Keratinocyte (primary cell): ENCODE measurements around the gene ITPKB.

Source experiments
- CTCF ChIP-seq, 3 experiments: IDR thresholded peaks in 1 of 3; conservative IDR thresholded peaks in 1 of 3; optimal IDR thresholded peaks in 1 of 3; 2 replicates in 2 of 3; 3 replicates in 1 of 3; pipeline versions ENCODE3 to v1.5.1; 2011; ENCODE audit warnings: low read length in 3 of 3, mild to moderate bottlenecking in 3 of 3, moderate library complexity in 2 of 3, control low read depth in 1 of 3, inconsistent platforms in 1 of 3; ENCODE audit not compliant: insufficient read depth in 2 of 3; ENCODE audit errors: extremely low read depth in 1 of 3
- EZH2 ChIP-seq: IDR thresholded peaks from one replicate; pipeline ENCODE4 v1.6.1; 2012; ENCODE audit warnings: inconsistent platforms, mild to moderate bottlenecking, low read length, moderate library complexity

DNA sequence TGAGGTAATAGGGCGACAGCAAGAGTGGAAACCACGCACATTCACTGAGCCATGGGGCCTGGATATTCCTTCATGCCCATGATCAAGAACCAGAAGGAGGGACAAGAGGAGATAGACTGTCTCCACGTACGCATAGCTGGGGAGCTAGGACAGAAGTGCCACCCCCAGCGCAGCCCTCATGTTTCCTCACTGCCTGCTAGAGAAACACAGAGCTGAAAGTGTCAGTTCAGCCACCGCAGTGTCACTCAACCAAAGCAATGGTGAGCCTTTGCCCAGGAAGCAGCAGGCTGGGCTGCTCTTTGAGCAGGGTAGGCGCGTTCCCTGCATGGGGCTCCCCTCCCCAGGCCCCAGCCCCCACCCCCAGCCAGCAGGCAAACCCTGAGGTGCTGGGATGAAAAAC lies 122.0 kb downstream of the ITPKB start:
- TF ChIP-seq CTCF (optimal IDR thresholded peaks at IDR 0.05 in 1 of 3, IDR thresholded peaks at IDR 0.05 in 1 of 3, conservative IDR thresholded peaks at IDR 0.05 in 1 of 3; ENCODE audit: extremely low read depth in 1 of 3, insufficient read depth in 2 of 3, low read length in 3 of 3) (no peak), EZH2 (no peak)
